NT2/D1 (cell line): ENCODE measurements around the gene BPIFA3.

Experiments
- SUZ12 ChIP-seq: IDR thresholded peaks from 2 replicates; pipeline ENCODE4 v1.6.1; 2011; ENCODE audit not compliant: insufficient read length, insufficient read depth; ENCODE audit errors: extremely low read depth
- ZNF274 ChIP-seq: IDR thresholded peaks from 2 replicates; pipeline ENCODE4 v1.6.1; 2011; ENCODE audit warnings: mild to moderate bottlenecking, low read depth, low read length

DNA sequence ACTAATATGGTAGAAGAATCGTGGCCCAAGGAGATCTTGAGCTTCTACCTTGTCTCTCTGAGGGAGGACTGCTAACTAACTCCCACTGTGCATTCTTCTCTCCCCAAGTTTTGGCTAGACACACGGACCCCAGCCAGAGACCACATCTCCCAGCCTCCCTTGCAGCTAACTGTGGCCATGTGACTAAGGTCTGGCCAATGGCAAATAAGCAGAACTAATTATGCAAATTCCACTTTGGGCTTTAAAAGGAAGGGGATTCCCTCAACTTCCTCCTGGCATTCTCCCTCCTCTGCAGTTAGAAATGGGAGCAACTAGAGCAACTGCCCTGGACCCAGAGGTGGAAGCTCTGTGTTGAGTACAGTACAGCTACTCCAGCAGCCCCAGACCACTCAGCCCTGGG is 33.8 kb upstream of the BPIFA3 start:
- TF ChIP-seq SUZ12: no peak
- TF ChIP-seq ZNF274: no peak
